Sigmoid colon (tissue), 4 donors: ENCODE data around the gene GNRH2.

Source experiments
- EP300 ChIP-seq, 4 donors: sonication (generic); formaldehyde crosslinking; IDR thresholded peaks; one replicate each; pipeline ENCODE4 v1.6.1; 2017; ENCODE audit warnings: antibody characterized with exemption in 4 of 4
- POLR2A ChIP-seq, 2 donors: fragments of 450-650 bp; IDR thresholded peaks; one replicate each; pipeline ENCODE4 v1.6.1; 2016; ENCODE audit warnings: antibody characterized with exemption in 2 of 2, mild to moderate bottlenecking in 2 of 2, moderate library complexity in 2 of 2
- POLR2AphosphoS5 ChIP-seq, 4 donors: sonication (generic); formaldehyde crosslinking; IDR thresholded peaks; one replicate each; pipeline ENCODE4 v1.6.1; 2017; ENCODE audit warnings: antibody characterized with exemption in 4 of 4
- TF ChIP-seq, protein P1 (sequence below), 4 experiments: fragments of 450-650 bp in 3 of 4; fragments of 200-600 bp in 1 of 4; IDR thresholded peaks; one replicate each; pipeline ENCODE4 v1.5.1; 2016 to 2019; ENCODE audit warnings: antibody characterized with exemption in 4 of 4, mild to moderate bottlenecking in 3 of 4, moderate library complexity in 2 of 4

DNA sequence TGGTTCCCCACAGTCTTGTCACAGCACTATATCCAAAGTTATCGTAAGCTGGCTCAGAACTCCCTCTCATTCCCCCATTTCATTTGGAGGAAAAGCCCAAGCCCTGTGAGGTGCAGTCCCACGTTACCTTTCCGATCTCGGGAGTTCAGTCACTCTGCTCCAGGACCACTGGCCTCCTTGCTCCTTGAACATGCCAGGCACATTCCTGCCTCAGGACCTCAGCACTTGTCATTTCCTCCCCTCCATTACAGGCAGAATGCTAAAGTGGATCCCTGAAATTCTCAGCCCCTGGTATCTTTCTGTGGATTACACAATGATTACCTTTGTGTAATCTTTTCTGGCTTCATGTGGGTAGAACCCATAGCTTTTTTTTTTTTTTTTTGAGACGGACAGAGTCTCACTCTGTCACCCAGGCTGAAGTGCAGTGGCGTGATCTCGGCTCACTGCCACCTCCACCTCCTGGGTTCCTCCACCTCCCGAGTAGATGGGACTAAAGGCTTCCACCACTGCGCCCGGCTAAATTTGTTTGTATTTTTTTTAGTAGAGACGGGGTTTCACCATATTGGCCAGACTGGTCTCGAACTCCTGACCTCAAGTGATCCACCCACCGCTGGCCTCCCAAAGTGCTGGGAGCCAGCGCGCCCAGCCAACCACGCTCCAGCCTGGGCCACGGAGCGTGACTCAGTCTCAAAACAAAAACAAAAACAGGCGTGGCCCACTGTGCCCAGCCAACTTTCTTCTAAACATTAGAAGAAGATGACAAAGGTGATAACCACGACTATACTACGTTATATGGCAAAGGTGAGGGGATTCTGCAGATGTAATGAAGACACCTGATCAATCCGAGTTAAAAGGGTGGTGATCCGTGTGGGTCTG is 24.0 kb downstream of the GNRH2 start:
- TF ChIP-seq, protein P1, sequence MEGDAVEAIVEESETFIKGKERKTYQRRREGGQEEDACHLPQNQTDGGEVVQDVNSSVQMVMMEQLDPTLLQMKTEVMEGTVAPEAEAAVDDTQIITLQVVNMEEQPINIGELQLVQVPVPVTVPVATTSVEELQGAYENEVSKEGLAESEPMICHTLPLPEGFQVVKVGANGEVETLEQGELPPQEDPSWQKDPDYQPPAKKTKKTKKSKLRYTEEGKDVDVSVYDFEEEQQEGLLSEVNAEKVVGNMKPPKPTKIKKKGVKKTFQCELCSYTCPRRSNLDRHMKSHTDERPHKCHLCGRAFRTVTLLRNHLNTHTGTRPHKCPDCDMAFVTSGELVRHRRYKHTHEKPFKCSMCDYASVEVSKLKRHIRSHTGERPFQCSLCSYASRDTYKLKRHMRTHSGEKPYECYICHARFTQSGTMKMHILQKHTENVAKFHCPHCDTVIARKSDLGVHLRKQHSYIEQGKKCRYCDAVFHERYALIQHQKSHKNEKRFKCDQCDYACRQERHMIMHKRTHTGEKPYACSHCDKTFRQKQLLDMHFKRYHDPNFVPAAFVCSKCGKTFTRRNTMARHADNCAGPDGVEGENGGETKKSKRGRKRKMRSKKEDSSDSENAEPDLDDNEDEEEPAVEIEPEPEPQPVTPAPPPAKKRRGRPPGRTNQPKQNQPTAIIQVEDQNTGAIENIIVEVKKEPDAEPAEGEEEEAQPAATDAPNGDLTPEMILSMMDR (IDR thresholded peaks at IDR 0.05), result no peak
- TF ChIP-seq EP300 (IDR thresholded peaks at IDR 0.05) (no peak), POLR2A (IDR thresholded peaks at IDR 0.05) (no peak), POLR2AphosphoS5 (IDR thresholded peaks at IDR 0.05) (no peak)
